Measurements from ENCODE around the gene KLF6.

GRCh38 chr10:3757638-3758490, 27.1 kb downstream of the KLF6 start:
- TF ChIP-seq, protein P1, sequence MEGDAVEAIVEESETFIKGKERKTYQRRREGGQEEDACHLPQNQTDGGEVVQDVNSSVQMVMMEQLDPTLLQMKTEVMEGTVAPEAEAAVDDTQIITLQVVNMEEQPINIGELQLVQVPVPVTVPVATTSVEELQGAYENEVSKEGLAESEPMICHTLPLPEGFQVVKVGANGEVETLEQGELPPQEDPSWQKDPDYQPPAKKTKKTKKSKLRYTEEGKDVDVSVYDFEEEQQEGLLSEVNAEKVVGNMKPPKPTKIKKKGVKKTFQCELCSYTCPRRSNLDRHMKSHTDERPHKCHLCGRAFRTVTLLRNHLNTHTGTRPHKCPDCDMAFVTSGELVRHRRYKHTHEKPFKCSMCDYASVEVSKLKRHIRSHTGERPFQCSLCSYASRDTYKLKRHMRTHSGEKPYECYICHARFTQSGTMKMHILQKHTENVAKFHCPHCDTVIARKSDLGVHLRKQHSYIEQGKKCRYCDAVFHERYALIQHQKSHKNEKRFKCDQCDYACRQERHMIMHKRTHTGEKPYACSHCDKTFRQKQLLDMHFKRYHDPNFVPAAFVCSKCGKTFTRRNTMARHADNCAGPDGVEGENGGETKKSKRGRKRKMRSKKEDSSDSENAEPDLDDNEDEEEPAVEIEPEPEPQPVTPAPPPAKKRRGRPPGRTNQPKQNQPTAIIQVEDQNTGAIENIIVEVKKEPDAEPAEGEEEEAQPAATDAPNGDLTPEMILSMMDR (IDR thresholded peaks at IDR 0.05): no peak
- TF ChIP-seq POLR2A (IDR thresholded peaks at IDR 0.05): no peak
- no peak for TF ChIP-seq EP300 (IDR thresholded peaks at IDR 0.05)
